Raji (cell line): ENCODE data around the gene TMSB10.

Experiments
- POLR2A ChIP-seq: IDR thresholded peaks from 2 replicates; pipeline ENCODE4 v1.6.1; 2011; ENCODE audit warnings: low read depth, low read length, control low read depth; ENCODE audit not compliant: insufficient read depth

The TMSB10 gene

GRCh38 chr2:84905181-84906107, at the start of gene TMSB10:
Gene TMSB10 (plus strand): TSS chr2:84905656.
- TF ChIP-seq POLR2A: peak; percentile 96

- TF ChIP-seq POLR2A: no peak
These were observed 49.7 kb upstream of the TMSB10 start for GRCh38 chr2:84855731-84856130.

GRCh38 chr2:84856787-84857186, 48.7 kb upstream of the TMSB10 start:
- TF ChIP-seq POLR2A: no peak

GRCh38 chr2:84857566-84857965, 47.9 kb upstream of the TMSB10 start:
- TF ChIP-seq POLR2A: no peak

GRCh38 chr2:84858123-84858522, 47.3 kb upstream of the TMSB10 start:
- no peak for TF ChIP-seq POLR2A

GRCh38 chr2:84858937-84859336, 46.5 kb upstream of the TMSB10 start:
- TF ChIP-seq POLR2A: no peak

- TF ChIP-seq POLR2A: no peak
These were observed 43.9 kb upstream of the TMSB10 start for GRCh38 chr2:84861539-84861938.

GRCh38 chr2:84862006-84862405, 43.5 kb upstream of the TMSB10 start:
- no peak for TF ChIP-seq POLR2A

GRCh38 chr2:84865181-84865783, 40.2 kb upstream of the TMSB10 start:
- TF ChIP-seq POLR2A: no peak

GRCh38 chr2:84866122-84866521, 39.3 kb upstream of the TMSB10 start:
- no peak for TF ChIP-seq POLR2A

GRCh38 chr2:84870306-84870705, 35.1 kb upstream of the TMSB10 start:
- no peak for TF ChIP-seq POLR2A

- no peak for TF ChIP-seq POLR2A
These were observed 32.1 kb upstream of the TMSB10 start for GRCh38 chr2:84873350-84873749.

- no peak for TF ChIP-seq POLR2A
These were observed 30.9 kb upstream of the TMSB10 start for GRCh38 chr2:84874381-84875212.

- TF ChIP-seq POLR2A: no peak
These were observed 30.3 kb upstream of the TMSB10 start for GRCh38 chr2:84875213-84875560.

GRCh38 chr2:84876369-84876768, 29.1 kb upstream of the TMSB10 start:
- no peak for TF ChIP-seq POLR2A

GRCh38 chr2:84878459-84878858, 27.0 kb upstream of the TMSB10 start:
- no peak for TF ChIP-seq POLR2A

- TF ChIP-seq POLR2A: no peak
These were observed 26.4 kb upstream of the TMSB10 start for GRCh38 chr2:84878896-84879583.
